Stimulated activated memory B cell treated with anti-CD40 and anti-IgM and Interleukin-4, amounts not matched to agents 10 μg/mL and 1 μg/mL and 100 μg/mL, for 72 hours (primary cell): Measurements from ENCODE around the gene EPS8L1.

Experiments used
- ATAC-seq: fragments of 150-1000 bp; cut with Tn5 transposase; 2 replicates; pipeline ENCODE4 v1.10.0; 2021
- H3K27ac Mint-ChIP-seq: one replicate; pipeline ENCODE4 v1.8.0; 2022; ENCODE audit warnings: mild to moderate bottlenecking, mixed read lengths
- H3K27me3 Mint-ChIP-seq: one replicate; pipeline ENCODE4 v1.8.0; 2022; ENCODE audit warnings: mixed read lengths
- H3K36me3 Mint-ChIP-seq: one replicate; pipeline ENCODE4 v1.8.0; 2022; ENCODE audit warnings: mixed read lengths
- H3K4me1 Mint-ChIP-seq: one replicate; pipeline ENCODE4 v1.8.0; 2022; ENCODE audit warnings: mixed read lengths
- H3K4me3 Mint-ChIP-seq: one replicate; pipeline ENCODE4 v1.8.0; 2022; ENCODE audit warnings: mild to moderate bottlenecking, moderate library complexity, mixed read lengths
- H3K9me3 Mint-ChIP-seq: one replicate; pipeline ENCODE4 v1.8.0; 2022; ENCODE audit warnings: mixed read lengths

The EPS8L1 gene

DNA sequence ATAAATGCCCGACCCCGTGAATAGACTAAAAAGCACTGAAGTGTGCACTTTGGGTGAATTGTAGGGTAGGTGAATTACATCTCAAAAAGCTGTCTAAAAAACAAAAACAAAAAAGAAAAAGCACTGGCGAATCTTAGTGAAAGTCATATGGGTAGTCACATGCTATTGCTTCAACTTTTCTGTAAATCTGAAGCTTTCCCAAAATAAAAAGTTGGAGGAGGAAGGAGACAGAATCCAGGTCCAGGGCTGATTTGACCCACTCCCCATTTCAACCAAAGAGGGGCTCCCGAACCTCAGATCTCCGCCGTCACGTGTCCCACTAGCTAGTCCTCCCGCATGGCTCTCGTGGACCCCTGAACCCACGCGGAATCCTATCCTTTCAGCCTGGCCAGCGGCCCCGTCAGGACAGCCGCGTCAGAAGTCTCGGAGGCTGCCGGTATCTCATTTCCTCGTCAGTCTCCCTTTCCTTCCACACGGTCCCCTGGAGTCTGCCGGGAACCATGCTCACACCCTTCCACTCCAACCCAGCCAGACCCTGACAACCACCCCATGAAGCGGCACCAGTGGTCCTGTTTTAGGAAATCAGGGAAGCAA is 35.7 kb downstream of the EPS8L1 start:
- Mint-ChIP-seq H3K4me3 (no peak overlapping the region), H3K4me1 (peaks cover 53% of the 10 kb centered on the region), H3K9me3 (no peaks in the 10 kb centered on the region), H3K27ac (no peak overlapping the region), H3K36me3 (peaks cover 36% of the 10 kb centered on the region), H3K27me3 (no peaks in the 10 kb centered on the region)
- no peak for ATAC-seq

DNA sequence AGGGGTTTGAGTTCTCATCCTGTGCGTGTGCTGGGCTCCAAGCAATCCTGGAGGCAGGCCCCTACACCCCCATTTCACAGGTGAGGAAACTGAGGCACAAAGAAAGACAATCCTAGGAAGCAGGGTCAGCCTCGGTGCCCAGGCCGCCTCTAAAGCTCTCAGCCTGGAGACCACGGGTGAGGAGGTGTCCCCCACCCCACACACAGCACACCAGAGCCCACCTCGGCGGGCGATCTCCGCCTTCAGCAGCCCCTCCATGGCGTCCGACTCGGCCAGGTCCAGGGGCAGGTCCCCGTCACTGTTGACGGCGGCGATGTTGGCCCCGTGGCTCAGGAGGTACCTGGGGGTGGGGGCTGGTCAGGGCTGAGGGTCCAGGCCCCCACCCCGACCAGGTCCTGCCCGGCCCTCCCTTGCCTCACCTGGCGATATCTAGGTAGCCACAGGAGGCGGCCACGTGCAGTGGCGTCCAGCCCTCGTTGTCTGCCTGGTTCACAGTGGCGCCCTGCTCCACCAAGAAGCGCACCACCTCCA is 36.6 kb downstream of the EPS8L1 start:
- H3K36me3 Mint-ChIP-seq: peaks cover 35% of the 10 kb centered on the region
- no peak for ATAC-seq
- no peak overlapping the region for H3K27ac Mint-ChIP-seq
- H3K4me1 Mint-ChIP-seq: peaks cover 53% of the 10 kb centered on the region
- no peak overlapping the region for H3K4me3 Mint-ChIP-seq
- H3K27me3 Mint-ChIP-seq: no peaks in the 10 kb centered on the region
- H3K9me3 Mint-ChIP-seq: no peaks in the 10 kb centered on the region

DNA sequence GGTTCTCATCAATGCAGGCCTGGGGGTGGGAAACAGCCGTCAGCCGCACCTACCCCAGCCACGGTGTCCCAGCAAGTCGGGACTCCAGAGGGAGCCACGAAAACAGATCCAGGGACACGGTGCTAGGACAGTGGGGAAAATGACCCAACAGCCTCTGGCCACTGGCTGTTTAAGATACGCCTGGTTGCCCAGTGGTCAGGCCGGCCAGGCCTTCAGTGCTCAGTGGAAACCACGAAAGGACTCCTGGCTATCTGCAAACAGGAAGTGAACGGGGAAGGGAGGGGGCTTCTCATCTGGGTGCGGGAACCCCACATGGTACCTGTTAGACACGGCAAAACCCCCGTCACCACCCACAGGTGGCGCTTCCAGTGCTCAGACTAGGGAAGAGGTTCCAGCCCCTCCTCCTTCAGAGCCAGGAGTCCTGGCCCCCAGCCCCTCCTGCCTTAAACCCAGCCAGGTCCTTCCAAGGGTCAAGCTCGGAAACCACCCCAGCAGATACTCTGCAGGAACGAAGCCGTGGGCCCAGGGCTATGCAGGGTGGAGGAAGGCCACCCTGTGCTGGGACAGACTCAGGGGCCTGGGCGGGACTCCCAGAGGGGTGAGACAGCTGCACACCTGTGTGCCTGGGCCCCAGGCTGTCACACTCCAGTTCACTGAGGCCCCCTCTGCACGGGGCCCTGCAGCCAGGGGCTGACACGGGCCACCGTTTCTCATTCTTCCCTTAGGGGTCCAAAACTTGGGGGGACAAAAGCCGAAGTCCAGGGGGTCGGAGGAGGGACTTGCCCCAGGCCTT is 37.3 kb downstream of the EPS8L1 start:
- Mint-ChIP-seq H3K27ac (peak overlapping the region; percentile 9), H3K4me3 (no peak overlapping the region), H3K9me3 (no peaks in the 10 kb centered on the region), H3K27me3 (no peaks in the 10 kb centered on the region), H3K36me3 (peaks cover 35% of the 10 kb centered on the region), H3K4me1 (peaks cover 53% of the 10 kb centered on the region)
- ATAC-seq: no peak

DNA sequence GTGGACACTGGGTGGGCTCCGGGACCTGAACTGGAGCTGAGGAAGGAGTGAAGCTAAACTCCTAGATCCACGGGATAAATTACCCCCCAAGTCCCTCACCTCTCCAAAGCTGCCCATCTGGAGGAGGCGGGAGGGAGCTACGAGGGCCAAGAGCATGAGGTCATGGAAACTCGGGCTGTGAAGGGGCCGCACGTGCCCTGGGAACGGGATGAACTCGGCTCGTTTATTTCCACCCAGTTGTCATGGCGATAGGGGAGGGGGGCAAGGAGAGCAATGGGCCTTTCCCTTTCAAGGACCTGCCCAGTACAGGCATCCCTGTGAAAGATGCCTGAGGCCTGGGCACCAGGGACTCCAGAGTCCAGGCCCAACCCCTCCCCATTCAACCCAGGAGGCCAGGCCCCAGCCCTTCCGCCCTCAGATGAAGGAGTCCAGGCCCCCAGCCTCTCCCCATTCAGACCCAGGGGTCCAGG is 37.9 kb downstream of the EPS8L1 start:
- H3K4me1 Mint-ChIP-seq: peaks cover 53% of the 10 kb centered on the region
- H3K27ac Mint-ChIP-seq: no peak overlapping the region
- no peak for ATAC-seq
- no peaks in the 10 kb centered on the region for H3K27me3 Mint-ChIP-seq
- peaks cover 30% of the 10 kb centered on the region for H3K36me3 Mint-ChIP-seq
- H3K4me3 Mint-ChIP-seq: no peak overlapping the region
- H3K9me3 Mint-ChIP-seq: no peaks in the 10 kb centered on the region

DNA sequence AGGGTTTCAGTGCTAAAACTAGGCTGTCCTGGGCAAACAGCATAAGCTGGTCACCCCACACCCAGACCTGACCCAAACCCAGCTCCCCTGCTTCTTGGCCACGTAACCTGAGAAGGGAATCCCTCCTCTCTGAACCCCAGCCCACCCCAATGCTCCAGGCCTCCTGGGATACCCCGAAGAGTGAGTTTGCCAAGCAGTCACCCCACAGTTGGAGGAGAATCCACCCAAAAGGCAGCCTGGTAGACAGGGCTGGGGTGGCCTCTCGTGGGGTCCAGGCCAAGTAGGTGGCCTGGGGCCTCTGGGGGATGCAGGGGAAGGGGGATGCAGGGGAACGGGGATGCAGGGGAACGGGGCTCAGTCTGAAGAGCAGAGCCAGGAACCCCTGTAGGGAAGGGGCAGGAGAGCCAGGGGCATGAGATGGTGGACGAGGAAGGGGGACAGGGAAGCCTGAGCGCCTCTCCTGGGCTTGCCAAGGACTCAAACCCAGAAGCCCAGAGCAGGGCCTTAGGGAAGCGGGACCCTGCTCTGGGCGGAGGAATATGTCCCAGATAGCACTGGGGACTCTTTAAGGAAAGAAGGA is 39.0 kb downstream of the EPS8L1 start:
- Mint-ChIP-seq H3K27me3 (no peaks in the 10 kb centered on the region), H3K9me3 (no peaks in the 10 kb centered on the region), H3K4me1 (peaks cover 53% of the 10 kb centered on the region), H3K27ac (no peak overlapping the region), H3K36me3 (peaks cover 20% of the 10 kb centered on the region), H3K4me3 (peak overlapping the region; percentile 59)
- no peak for ATAC-seq

DNA sequence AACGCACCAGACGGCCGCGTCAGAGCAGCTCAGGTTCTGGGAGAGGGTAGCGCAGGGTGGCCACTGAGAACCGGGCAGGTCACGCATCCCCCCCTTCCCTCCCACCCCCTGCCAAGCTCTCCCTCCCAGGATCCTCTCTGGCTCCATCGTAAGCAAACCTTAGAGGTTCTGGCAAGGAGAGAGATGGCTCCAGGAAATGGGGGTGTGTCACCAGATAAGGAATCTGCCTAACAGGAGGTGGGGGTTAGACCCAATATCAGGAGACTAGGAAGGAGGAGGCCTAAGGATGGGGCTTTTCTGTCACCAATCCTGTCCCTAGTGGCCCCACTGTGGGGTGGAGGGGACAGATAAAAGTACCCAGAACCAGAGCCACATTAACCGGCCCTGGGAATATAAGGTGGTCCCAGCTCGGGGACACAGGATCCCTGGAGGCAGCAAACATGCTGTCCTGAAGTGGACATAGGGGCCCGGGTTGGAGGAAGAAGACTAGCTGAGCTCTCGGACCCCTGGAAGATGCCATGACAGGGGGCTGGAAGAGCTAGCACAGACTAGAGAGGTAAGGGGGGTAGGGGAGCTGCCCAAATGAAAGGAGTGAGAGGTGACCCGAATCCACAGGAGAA is 39.9 kb downstream of the EPS8L1 start:
- H3K27ac Mint-ChIP-seq: peak overlapping the region; percentile 87
- peak overlapping the region; percentile 88 for H3K4me3 Mint-ChIP-seq
- H3K4me1 Mint-ChIP-seq: peaks cover 48% of the 10 kb centered on the region
- no peaks in the 10 kb centered on the region for H3K27me3 Mint-ChIP-seq
- ATAC-seq: no peak
- no peaks in the 10 kb centered on the region for H3K9me3 Mint-ChIP-seq
- peaks cover 12% of the 10 kb centered on the region for H3K36me3 Mint-ChIP-seq

DNA sequence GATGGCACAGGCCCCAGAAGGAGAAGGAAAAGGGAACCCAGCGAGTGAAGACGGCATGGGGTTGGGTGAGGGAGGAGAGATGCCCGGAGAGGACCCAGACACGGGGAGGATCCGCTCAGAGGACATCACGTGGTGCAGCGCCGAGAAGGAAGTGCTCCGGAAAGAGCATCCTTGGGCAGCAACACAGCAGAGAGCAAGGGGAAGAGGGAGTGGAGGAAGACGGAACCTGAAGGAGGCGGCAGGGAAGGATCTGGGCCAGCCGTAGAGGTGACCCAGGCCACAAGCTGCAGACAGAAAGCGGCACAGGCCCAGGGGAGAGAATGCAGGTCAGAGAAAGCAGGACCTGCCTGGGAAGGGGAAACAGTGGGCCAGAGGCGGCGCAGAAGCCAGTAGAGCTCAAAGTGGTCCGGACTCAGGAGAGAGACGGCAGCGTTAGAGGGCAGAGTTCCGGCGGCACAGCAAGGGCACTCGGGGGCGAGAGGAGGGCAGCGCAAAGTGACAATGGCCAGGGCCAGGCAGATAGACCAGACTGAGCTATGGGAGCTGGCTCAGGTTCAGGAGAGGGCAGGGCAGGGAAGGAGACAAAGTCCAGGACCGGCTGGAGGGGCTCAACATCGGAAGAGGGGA is 40.7 kb downstream of the EPS8L1 start:
- Mint-ChIP-seq H3K4me3 (peak overlapping the region; percentile 88), H3K27ac (peak overlapping the region; percentile 87), H3K27me3 (no peaks in the 10 kb centered on the region), H3K36me3 (peaks cover 6% of the 10 kb centered on the region), H3K4me1 (peaks cover 42% of the 10 kb centered on the region), H3K9me3 (no peaks in the 10 kb centered on the region)
- ATAC-seq: peak; percentile 34

DNA sequence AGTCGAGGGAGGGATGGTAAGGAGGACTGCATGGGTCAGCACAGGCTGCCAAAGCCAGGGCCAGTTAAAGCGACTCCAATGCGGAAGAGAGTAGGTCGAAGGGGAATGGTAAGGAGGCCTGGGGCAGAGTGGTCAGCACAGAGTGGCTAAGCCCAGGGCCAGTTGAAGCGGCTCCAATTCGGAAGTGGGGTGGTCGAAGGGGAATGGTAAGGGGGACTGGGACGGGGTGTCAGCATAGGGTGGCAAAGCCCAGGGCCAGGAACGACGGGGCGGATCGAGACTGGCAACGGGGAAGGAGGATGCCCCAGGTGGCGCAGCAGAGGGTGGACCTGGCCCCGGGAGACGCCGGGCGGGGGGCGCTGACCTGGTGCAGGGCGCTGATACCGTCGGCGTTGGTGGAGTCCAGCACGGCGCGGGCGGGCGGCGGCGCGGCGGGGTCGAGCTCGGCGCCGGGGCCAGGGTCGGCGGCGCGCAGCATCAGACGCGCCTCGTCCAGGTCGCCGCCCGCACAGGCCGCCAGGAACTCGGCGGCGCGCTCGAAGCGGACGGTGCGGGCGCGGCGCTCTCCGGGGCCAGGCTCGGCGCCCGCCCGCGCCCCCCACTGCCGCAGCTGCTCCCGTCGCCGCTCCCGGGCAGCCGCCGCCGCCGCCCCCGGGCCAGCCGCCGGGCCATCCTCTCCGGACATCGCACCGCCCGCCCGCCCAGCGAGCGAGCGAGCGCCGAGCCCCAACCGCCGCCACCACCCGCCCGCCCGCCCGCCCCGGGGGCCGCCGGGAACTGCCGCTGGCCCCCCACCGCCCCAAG is 41.4 kb downstream of the EPS8L1 start, which contains the start of gene PPP1R12C:
TSS of gene PPP1R12C (minus strand) at position 779 of the 804 bp plus-strand sequence. CDS start at position 685, 94 bp downstream.
- H3K9me3 Mint-ChIP-seq: no peaks in the 10 kb centered on the region
- H3K27me3 Mint-ChIP-seq: no peaks in the 10 kb centered on the region
- ATAC-seq: peak; percentile 40
- H3K36me3 Mint-ChIP-seq: peaks cover 6% of the 10 kb centered on the region
- H3K4me1 Mint-ChIP-seq: peaks cover 42% of the 10 kb centered on the region
- H3K27ac Mint-ChIP-seq: peak within 1 kb of the TSS; percentile 87
- peak within 1 kb of the TSS; percentile 89 for H3K4me3 Mint-ChIP-seq

DNA sequence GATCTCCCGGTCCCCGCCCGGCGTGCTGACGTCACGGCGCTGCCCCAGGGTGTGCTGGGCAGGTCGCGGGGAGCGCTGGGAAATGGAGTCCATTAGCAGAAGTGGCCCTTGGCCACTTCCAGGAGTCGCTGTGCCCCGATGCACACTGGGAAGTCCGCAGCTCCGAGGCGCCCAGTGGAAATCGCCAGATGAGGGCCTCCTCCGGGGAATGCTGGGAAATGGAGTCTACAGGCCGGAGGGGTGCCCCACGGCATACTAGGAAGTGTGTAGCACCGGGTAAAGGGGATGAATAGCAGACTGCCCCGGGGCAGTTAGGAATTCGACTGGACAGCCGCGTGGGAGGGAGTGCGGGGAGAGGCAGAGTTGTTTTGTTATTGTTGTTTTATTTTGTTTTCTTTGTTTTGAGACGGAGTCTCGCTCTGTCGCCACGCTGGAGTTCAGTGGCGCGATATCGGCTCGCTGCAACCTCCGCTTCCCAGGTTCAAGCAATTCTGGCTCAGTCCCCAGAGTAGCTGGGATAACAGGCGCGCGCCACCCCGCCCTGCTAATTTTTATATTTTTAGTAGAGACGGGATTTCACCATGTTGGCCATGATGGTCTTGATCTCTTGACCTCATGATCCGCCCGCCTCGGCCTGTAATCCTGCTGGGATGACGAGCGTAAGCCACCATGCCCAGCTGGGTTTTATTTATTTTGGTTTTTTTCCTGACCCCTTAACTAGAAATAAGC is 42.2 kb downstream of the EPS8L1 start:
- Mint-ChIP-seq H3K27me3 (peaks cover 3% of the 10 kb centered on the region), H3K9me3 (no peaks in the 10 kb centered on the region), H3K27ac (peak overlapping the region; percentile 87), H3K4me3 (peak overlapping the region; percentile 89), H3K4me1 (peaks cover 41% of the 10 kb centered on the region), H3K36me3 (peaks cover 6% of the 10 kb centered on the region)
- peak; percentile 97 for ATAC-seq

DNA sequence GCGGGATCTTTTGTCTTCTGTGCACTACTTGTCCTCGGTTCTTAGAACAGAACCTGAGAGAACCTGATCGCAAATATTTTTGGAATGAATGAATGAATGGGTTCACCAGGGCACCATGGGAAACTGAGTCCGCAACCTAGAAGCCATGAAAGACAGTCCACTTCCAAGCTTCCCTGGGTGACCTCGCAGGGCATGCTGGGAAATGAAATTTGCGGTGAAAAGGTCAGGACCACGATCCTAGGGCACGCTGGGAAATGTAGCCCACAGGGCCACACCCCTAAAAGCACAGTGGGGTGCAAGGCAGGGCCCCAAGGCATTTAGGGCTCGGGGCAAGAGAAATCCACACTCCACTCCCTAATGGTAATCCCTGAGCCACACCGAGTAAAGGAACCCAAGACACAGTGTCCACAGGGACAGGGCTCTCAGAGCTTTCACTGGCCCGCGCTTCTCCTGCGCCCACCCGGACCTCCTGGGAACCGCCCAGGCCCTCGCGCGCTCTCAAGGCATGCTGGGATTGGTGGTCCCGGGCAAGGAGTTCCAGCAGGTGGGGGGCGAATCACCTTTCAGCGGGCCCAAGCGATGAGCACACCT is 42.8 kb downstream of the EPS8L1 start:
- Mint-ChIP-seq H3K4me1 (peaks cover 35% of the 10 kb centered on the region), H3K9me3 (no peaks in the 10 kb centered on the region), H3K36me3 (peaks cover 6% of the 10 kb centered on the region), H3K27me3 (peaks cover 10% of the 10 kb centered on the region), H3K4me3 (peak overlapping the region; percentile 89), H3K27ac (peak overlapping the region; percentile 87)
- no peak for ATAC-seq

DNA sequence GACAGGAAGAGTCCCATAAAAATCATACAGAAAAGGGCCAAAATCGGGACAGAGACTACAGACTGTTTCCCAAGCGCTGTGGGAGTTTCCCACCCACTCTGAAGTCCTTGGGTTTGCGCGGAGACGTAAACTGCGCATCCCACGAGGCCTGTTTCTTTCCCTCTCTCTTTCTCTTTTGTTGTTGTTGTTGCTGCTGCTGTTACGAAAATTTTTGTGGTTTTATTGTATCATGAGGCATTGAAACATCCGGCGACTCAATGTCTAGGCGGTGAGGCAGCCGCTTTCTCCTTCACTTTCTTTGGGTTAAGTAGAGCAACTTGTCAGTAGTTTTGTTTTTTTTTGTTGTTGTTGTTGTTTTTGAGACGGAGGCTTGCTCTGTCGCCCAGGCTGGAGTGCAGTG is 43.4 kb downstream of the EPS8L1 start:
- no peak for ATAC-seq
- Mint-ChIP-seq H3K36me3 (peaks cover 6% of the 10 kb centered on the region), H3K9me3 (no peaks in the 10 kb centered on the region)

DNA sequence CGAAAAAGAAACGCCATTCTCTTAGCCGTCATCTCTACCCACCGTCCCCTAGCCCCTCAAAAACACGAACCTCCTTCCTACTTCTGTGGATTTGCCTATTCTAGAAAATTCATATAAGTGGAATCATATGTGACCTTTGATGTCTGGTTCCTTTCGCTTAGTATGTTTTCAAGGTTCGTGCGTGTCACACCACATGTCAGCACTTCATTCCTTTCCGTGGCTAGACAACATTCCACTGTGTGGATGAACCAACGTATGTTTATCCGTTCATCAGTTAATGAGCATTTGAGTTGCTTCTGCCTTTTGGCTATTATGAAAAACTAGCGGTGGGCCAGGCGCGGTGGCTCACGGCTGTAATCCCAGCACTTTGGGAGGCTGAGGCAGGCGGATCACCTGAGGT is 55.8 kb downstream of the EPS8L1 start:
- Mint-ChIP-seq H3K4me3 (no peak overlapping the region), H3K9me3 (no peaks in the 10 kb centered on the region), H3K4me1 (peaks cover 16% of the 10 kb centered on the region), H3K27me3 (peaks cover 69% of the 10 kb centered on the region), H3K36me3 (no peaks in the 10 kb centered on the region), H3K27ac (no peak overlapping the region)
- no peak for ATAC-seq

More for the DNA sequence above, 43.4 kb downstream of the EPS8L1 start:
- Mint-ChIP-seq H3K27ac (no peak overlapping the region), H3K4me1 (peaks cover 29% of the 10 kb centered on the region), H3K27me3 (peaks cover 15% of the 10 kb centered on the region), H3K4me3 (peak overlapping the region; percentile 5)

DNA sequence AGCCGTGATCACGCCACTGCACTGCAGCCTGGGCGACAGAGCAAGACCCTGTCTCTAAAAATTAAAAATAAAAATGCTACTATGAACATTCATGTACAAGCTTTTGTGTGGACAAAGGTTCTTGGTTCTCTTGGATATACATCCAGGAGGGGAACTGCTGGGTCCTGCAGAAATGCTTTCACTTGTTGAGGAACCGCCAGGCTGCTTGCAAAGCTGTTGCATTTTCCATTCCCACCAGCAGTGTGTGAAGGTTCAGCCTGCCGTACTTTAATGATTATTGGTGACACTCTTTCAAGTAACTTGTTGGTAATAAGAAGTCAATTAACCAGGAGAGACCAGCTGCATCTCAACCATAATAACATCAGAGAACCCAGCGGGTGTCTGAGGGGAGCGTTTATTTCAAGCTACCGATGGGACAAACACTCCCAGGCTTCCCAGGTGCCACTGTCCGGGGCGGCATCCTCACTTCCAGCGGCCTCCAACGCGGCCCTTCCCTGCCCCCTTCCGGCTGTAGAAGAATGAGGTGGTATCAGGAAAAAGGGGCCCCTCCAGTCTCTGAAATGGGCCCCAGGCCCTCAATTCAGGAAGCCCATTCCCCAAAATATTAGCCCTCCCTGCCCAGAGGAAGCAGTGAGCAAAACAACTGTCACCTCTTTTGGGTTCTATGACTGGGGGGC is 56.9 kb downstream of the EPS8L1 start:
- peaks cover 69% of the 10 kb centered on the region for H3K27me3 Mint-ChIP-seq
- no peaks in the 10 kb centered on the region for H3K9me3 Mint-ChIP-seq
- no peaks in the 10 kb centered on the region for H3K36me3 Mint-ChIP-seq
- no peak overlapping the region for H3K4me3 Mint-ChIP-seq
- H3K27ac Mint-ChIP-seq: no peak overlapping the region
- no peak for ATAC-seq
- peaks cover 16% of the 10 kb centered on the region for H3K4me1 Mint-ChIP-seq
